ENCODE data around the gene CHRNB4. TPM values are rescaled to one million over a fixed set of nuclear protein-coding genes. Genes with fewer than 3 reads are reported as not detected.

The CHRNB4 gene
- total RNA-seq, 5 donors from 2014 or later (not counting 1 experiment from before 2014, with no cell fraction given) = not detected

DNA sequence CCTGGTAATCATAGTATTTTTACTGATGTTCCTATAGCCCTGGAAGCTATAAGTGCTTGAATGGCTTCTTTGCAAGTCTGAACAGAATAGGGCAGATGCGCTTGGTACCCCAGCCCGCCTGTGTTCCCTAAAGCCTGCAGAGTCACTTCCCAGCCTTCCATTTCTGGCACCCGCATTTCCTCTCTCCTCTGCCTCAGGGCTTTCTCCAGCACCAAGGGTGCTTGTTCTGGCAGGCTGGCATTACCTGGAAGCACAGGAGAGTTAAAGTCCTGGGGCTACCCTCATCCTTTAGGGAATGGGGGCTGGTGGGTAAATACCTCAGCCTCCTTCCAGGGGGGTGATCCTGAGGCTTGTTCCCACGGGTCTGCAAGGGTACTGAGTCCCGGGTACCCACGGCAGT is 12.8 kb downstream of the CHRNB4 start:
- Histone ChIP-seq H3K9me3 (no peaks in the 10 kb centered on the region), H3K4me1 (ENCODE audit: control insufficient read depth in 1 of 2, extremely low read depth in 1 of 2, insufficient read depth in 2 of 2, low read length in 2 of 2) (no peaks in the 10 kb centered on the region), H3K36me3 (ENCODE audit: control insufficient read depth in 2 of 2, extremely low read depth in 1 of 2, insufficient read depth in 1 of 2, low read length in 1 of 2) (no peaks in the 10 kb centered on the region), H3K27me3 (replicated peaks in 1 of 2; ENCODE audit: control insufficient read depth in 2 of 2, extremely low read depth in 1 of 2, insufficient read depth in 2 of 2, low read length in 1 of 2) (peaks cover 0 to 37% of the 10 kb centered on the region in 2 experiments), H3K4me3 (ENCODE audit: control insufficient read depth in 1 of 2, extremely low read depth in 1 of 2, low read length in 1 of 2) (no peak overlapping the region), H3K27ac (ENCODE audit: low read length) (no peak overlapping the region)
- ATAC-seq (replicated peaks in 1 of 4) (no peak), DNase-seq (no peak)
- H3K4me1 Mint-ChIP-seq = no peaks in the 10 kb centered on the region
- WGBS (ENCODE audit: insufficient coverage) = 64% methylated on average over 5 of the region's 6 CpGs
- H3K27ac Mint-ChIP-seq = no peak overlapping the region
- ChIA-PET CTCF (no interaction called here), POLR2A (no interaction called here)
- no peak overlapping the region for H3K4me3 Mint-ChIP-seq
- peaks cover 0 to 7% (median 3%) of the 10 kb centered on the region in 3 donors for H3K9me3 Mint-ChIP-seq
- peaks cover 21 to 48% of the 10 kb centered on the region in 2 donors for H3K27me3 Mint-ChIP-seq
- peaks cover 2% of the 10 kb centered on the region for H3K36me3 Mint-ChIP-seq

DNA sequence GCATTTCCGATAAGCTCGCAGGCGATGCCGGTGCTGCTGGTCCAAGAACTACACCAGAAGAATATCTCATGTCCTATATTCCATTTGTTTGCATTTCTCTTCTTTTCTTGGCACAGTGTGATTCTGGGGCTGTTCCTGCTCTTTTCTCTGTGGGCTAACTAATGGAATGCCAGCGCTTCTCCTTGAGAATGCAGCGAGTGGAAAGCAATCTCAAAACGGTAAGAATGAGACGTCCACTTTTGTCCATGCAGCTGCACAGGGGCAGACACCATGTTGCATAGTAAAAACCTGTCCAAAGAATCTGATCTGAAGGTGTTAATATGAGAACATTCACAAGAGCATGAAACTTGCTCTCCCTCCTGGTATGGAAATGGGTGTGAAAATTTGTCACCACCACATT is 13.7 kb downstream of the CHRNB4 start:
- no peaks in the 10 kb centered on the region for H3K36me3 ChIP-seq (ENCODE audit: control insufficient read depth in 2 of 2, extremely low read depth in 1 of 2, insufficient read depth in 1 of 2, low read length in 1 of 2)
- peaks cover 26 to 51% of the 10 kb centered on the region in 2 donors for H3K27me3 Mint-ChIP-seq
- DNase-seq (no peak), ATAC-seq (replicated peaks in 1 of 4) (no peak)
- ChIA-PET CTCF (no interaction called here), POLR2A (no interaction called here)
- no peaks in the 10 kb centered on the region for H3K9me3 ChIP-seq
- peaks cover 0 to 37% of the 10 kb centered on the region in 2 experiments for H3K27me3 ChIP-seq (replicated peaks in 1 of 2; ENCODE audit: control insufficient read depth in 2 of 2, extremely low read depth in 1 of 2, insufficient read depth in 2 of 2, low read length in 1 of 2)
- no peak overlapping the region for H3K4me3 ChIP-seq (ENCODE audit: control insufficient read depth in 1 of 2, extremely low read depth in 1 of 2, low read length in 1 of 2)
- H3K4me1 Mint-ChIP-seq = no peaks in the 10 kb centered on the region
- 96% methylated on average over 5 of the region's 8 CpGs for WGBS (ENCODE audit: insufficient coverage)
- no peaks in the 10 kb centered on the region for H3K9me3 Mint-ChIP-seq
- no peak overlapping the region for H3K4me3 Mint-ChIP-seq
- no peaks in the 10 kb centered on the region for H3K36me3 Mint-ChIP-seq
- no peak overlapping the region for H3K27ac Mint-ChIP-seq
- no peaks in the 10 kb centered on the region for H3K4me1 ChIP-seq (ENCODE audit: control insufficient read depth in 1 of 2, extremely low read depth in 1 of 2, insufficient read depth in 2 of 2, low read length in 2 of 2)
- no peak overlapping the region for H3K27ac ChIP-seq (ENCODE audit: low read length)

DNA sequence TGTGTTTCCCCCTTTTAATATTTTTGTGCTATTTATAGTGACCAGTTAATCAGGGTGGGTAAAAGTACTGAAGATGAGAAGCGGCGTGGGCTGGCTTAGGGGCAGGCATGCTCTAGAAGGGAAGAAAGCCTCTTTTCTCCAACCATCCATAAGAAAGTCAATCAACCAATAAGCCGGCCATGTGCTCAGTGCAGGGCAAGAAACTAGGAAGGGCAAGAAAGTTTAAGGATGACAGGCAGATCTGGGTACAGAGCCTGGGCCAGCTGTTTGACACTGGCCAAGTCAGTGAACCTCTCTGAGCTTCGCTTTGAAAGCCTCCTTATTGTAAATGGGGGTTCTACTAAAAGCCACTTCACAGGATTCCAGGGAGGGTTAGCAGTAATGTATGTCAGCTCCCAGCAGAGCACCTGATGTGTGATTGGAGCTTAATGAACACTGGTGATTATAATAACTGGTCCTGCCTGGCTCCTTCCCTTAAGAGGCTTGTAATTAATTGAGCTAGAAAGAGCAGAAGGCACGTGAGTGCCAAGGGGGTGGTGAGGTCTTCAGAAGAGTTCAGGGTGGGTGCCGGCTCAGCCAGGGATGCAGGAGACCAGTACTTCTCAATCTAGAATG is 14.5 kb downstream of the CHRNB4 start:
- H3K27me3 Mint-ChIP-seq = peaks cover 34 to 55% of the 10 kb centered on the region in 2 donors
- H3K4me1 Mint-ChIP-seq = peaks cover 3 to 5% (median 4%) of the 10 kb centered on the region in 3 donors
- DNase-seq = no peak
- H3K9me3 Mint-ChIP-seq = no peaks in the 10 kb centered on the region
- ATAC-seq (replicated peaks in 1 of 4) = no peak
- H3K9me3 ChIP-seq = no peaks in the 10 kb centered on the region
- no peaks in the 10 kb centered on the region for H3K36me3 Mint-ChIP-seq
- H3K27ac Mint-ChIP-seq = no peak overlapping the region
- 85% methylated on average over 2 of the region's 6 CpGs for WGBS (ENCODE audit: insufficient coverage)
- CTCF ChIA-PET = interaction anchor here in 1 of 2 donors (0.5 kb wide), 1 partner anchor 11 kb away, joined by 8 read pairs; no protein-coding TSS in a partner anchor
- no peaks in the 10 kb centered on the region for H3K4me1 ChIP-seq (ENCODE audit: control insufficient read depth in 1 of 2, extremely low read depth in 1 of 2, insufficient read depth in 2 of 2, low read length in 2 of 2)
- no peaks in the 10 kb centered on the region for H3K36me3 ChIP-seq (ENCODE audit: control insufficient read depth in 2 of 2, extremely low read depth in 1 of 2, insufficient read depth in 1 of 2, low read length in 1 of 2)
- H3K4me3 Mint-ChIP-seq = no peak overlapping the region
- POLR2A ChIA-PET = interaction anchor here in 1 of 2 donors (0.5 kb wide), 1 partner anchor 239 kb away, joined by 3 read pairs; no protein-coding TSS in a partner anchor
- peaks cover 0 to 43% of the 10 kb centered on the region in 2 experiments for H3K27me3 ChIP-seq (replicated peaks in 1 of 2; ENCODE audit: control insufficient read depth in 2 of 2, extremely low read depth in 1 of 2, insufficient read depth in 2 of 2, low read length in 1 of 2)
- H3K27ac ChIP-seq (ENCODE audit: low read length) = no peak overlapping the region
- no peak overlapping the region for H3K4me3 ChIP-seq (ENCODE audit: control insufficient read depth in 1 of 2, extremely low read depth in 1 of 2, low read length in 1 of 2)

DNA sequence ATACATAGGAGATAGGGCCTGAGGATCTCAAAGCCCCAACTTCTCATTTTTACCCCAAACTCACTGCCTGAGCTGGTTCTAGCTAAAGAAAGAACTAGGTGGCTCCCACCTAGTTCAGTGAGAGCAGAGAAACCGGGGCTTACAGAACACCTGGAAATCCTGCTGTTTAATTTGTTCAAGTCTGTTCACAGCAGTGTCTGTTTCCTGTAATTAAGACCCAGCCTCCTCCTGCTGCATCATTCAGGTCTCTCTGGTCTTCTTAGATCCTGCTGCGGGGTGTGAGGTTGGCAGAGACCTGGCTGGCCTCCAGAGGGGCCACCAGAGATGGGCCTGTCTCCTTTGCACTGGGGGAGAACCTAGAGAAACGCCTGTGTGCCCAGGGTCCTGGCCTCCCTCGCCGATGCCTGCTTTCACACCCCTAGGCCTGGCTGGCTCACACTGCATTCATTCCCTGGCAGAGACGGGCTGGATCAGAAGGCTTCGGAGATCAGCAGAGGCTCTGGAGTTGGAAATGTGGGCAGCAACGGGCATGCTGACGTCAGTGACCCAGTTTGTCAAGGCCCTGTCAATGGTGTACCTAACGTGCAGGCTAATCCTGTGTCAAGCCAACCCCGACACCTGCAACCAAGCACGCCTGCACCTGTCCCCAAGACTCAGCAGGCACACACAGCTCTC is 15.3 kb downstream of the CHRNB4 start:
- H3K27me3 Mint-ChIP-seq = peaks cover 38 to 59% of the 10 kb centered on the region in 2 donors
- Histone ChIP-seq H3K27ac (ENCODE audit: low read length) (no peak overlapping the region), H3K4me1 (ENCODE audit: control insufficient read depth in 1 of 2, extremely low read depth in 1 of 2, insufficient read depth in 2 of 2, low read length in 2 of 2) (no peaks in the 10 kb centered on the region), H3K4me3 (ENCODE audit: control insufficient read depth in 1 of 2, extremely low read depth in 1 of 2, low read length in 1 of 2) (no peak overlapping the region), H3K27me3 (replicated peaks in 1 of 2; ENCODE audit: control insufficient read depth in 2 of 2, extremely low read depth in 1 of 2, insufficient read depth in 2 of 2, low read length in 1 of 2) (peaks cover 0 to 44% of the 10 kb centered on the region in 2 experiments), H3K9me3 (no peaks in the 10 kb centered on the region), H3K36me3 (ENCODE audit: control insufficient read depth in 2 of 2, extremely low read depth in 1 of 2, insufficient read depth in 1 of 2, low read length in 1 of 2) (no peaks in the 10 kb centered on the region)
- CTCF ChIA-PET = no interaction called here
- no peaks in the 10 kb centered on the region for H3K36me3 Mint-ChIP-seq
- H3K9me3 Mint-ChIP-seq = no peaks in the 10 kb centered on the region
- POLR2A ChIA-PET = interaction anchor here in 1 of 2 donors (0.5 kb wide), 1 partner anchor 240 kb away, joined by 3 read pairs; no protein-coding TSS in a partner anchor
- 35% methylated on average over 9 of the region's 12 CpGs for WGBS (ENCODE audit: insufficient coverage)
- peaks cover 7 to 10% (median 8%) of the 10 kb centered on the region in 3 donors for H3K4me1 Mint-ChIP-seq
- no peak overlapping the region for H3K4me3 Mint-ChIP-seq
- no peak overlapping the region for H3K27ac Mint-ChIP-seq
- ATAC-seq (replicated peaks in 1 of 4) (no peak), DNase-seq (no peak)

DNA sequence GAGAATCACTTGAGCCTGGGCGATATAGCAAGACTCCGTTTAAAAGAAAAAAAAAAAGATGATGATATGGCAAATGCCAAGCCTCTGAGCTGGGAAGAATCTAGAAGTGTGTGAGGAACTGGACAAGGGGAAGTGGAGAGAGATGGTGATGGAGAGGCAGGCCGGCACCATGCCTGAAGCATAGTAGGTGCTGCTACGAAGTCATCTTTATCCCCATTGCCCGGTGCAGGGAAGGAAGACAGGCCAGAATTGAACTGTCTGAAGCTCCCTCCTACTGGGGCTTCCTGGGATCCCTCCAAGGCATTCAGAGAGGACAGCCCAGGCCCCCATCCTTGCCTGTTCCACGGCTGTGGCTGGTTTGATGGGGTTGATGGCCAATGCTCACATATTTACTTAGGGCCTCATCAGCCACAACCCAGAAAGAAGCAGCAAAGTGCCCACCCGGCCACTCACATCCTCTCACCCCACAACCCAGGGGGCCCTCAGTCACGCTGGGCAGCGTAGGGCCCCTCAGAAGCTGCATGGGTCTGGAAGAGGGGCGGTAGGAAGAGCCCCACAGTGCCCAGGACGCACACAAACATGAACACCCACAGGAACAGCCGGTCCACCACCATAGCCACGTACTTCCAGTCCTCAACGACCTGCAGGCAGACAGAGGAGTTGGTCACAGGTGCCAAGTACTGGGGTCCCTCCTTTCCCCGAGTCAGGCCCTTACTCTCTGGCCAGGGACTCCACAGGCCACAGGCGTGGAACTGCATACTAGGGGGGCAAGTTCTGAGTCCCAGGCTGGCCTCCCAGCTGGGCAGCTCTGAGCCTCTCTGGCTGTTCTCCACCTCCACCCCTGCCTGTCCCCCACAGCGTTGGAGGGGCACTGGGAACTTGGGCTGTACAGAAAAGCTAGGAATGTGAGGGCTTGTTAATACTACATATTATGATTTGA is 16.1 kb downstream of the CHRNB4 start:
- no peaks in the 10 kb centered on the region for H3K36me3 Mint-ChIP-seq
- H3K9me3 Mint-ChIP-seq = no peaks in the 10 kb centered on the region
- H3K36me3 ChIP-seq (ENCODE audit: control insufficient read depth in 2 of 2, extremely low read depth in 1 of 2, insufficient read depth in 1 of 2, low read length in 1 of 2) = no peaks in the 10 kb centered on the region
- no peak overlapping the region for H3K27ac Mint-ChIP-seq
- ChIA-PET POLR2A (no interaction called here), CTCF (no interaction called here)
- H3K27me3 Mint-ChIP-seq = peaks cover 38 to 61% of the 10 kb centered on the region in 2 donors
- WGBS (ENCODE audit: insufficient coverage) = 66% methylated on average over 9 of the region's 17 CpGs
- H3K27ac ChIP-seq (ENCODE audit: low read length) = no peak overlapping the region
- no peak overlapping the region for H3K4me3 ChIP-seq (ENCODE audit: control insufficient read depth in 1 of 2, extremely low read depth in 1 of 2, low read length in 1 of 2)
- H3K4me1 Mint-ChIP-seq = peaks cover 7 to 10% (median 8%) of the 10 kb centered on the region in 3 donors
- H3K9me3 ChIP-seq = no peaks in the 10 kb centered on the region
- no peak for ATAC-seq (replicated peaks in 1 of 4)
- H3K4me3 Mint-ChIP-seq = no peak overlapping the region
- DNase-seq = no peak
- H3K27me3 ChIP-seq (replicated peaks in 1 of 2; ENCODE audit: control insufficient read depth in 2 of 2, extremely low read depth in 1 of 2, insufficient read depth in 2 of 2, low read length in 1 of 2) = peaks cover 0 to 49% of the 10 kb centered on the region in 2 experiments
- peaks cover 0 to 2% of the 10 kb centered on the region in 2 experiments for H3K4me1 ChIP-seq (ENCODE audit: control insufficient read depth in 1 of 2, extremely low read depth in 1 of 2, insufficient read depth in 2 of 2, low read length in 2 of 2)

DNA sequence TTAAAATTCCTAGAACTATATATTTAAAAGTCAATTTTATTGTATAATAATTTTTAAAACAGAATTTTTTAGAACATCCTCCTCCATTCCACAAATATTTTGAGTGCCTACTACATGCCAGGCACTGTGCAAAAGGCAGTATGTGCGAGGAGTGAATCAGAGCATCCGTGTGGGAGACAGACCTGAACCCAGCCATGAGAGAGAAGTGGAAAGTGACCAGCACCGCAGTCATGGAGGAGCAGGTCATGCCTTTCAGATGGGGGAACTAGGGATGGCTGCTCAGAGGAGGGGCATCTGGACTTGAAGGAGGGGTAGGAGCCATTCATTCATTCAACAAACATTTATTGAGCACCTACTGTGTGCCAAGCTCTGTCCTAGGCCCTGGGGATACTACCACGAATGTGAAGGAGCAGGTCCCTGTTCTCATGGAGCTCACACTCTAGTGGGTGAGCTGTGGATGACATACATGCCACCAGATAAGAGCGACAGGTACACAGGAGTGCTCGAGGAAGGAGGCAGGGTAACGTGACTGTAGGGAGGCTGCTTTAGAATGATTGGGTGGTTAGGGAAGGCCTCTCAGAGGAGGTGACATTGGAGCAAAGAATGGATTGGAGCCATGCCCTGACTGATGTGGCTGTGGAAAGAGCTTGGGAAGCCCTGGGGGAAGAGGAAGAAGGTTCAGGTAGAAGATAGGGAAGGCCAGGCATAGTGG is 17.1 kb downstream of the CHRNB4 start:
- Mint-ChIP-seq H3K27ac (no peak overlapping the region), H3K4me3 (no peak overlapping the region), H3K27me3 (peaks cover 41 to 61% of the 10 kb centered on the region in 2 donors), H3K4me1 (peaks cover 7 to 10% (median 8%) of the 10 kb centered on the region in 3 donors), H3K9me3 (no peaks in the 10 kb centered on the region), H3K36me3 (no peaks in the 10 kb centered on the region)
- WGBS (ENCODE audit: insufficient coverage) = 76% methylated on average over 6 of the region's 7 CpGs
- no peak overlapping the region for H3K4me3 ChIP-seq (ENCODE audit: control insufficient read depth in 1 of 2, extremely low read depth in 1 of 2, low read length in 1 of 2)
- H3K27ac ChIP-seq (ENCODE audit: low read length) = no peak overlapping the region
- no peaks in the 10 kb centered on the region for H3K9me3 ChIP-seq
- peaks cover 0 to 4% of the 10 kb centered on the region in 2 experiments for H3K4me1 ChIP-seq (ENCODE audit: control insufficient read depth in 1 of 2, extremely low read depth in 1 of 2, insufficient read depth in 2 of 2, low read length in 2 of 2)
- ATAC-seq (replicated peaks in 1 of 4) (no peak), DNase-seq (no peak)
- peaks cover 2 to 52% of the 10 kb centered on the region in 2 experiments for H3K27me3 ChIP-seq (replicated peaks in 1 of 2; ENCODE audit: control insufficient read depth in 2 of 2, extremely low read depth in 1 of 2, insufficient read depth in 2 of 2, low read length in 1 of 2)
- CTCF ChIA-PET = no interaction called here
- POLR2A ChIA-PET = no interaction called here
- H3K36me3 ChIP-seq (ENCODE audit: control insufficient read depth in 2 of 2, extremely low read depth in 1 of 2, insufficient read depth in 1 of 2, low read length in 1 of 2) = no peaks in the 10 kb centered on the region
